GM10266 (cell line): ENCODE data around the gene IGF1R.

Experiments
- DNase-seq: peaks from one replicate; pipeline ENCODE4 v3.0.0; 2012; ENCODE audit errors: extremely low spot score
- CTCF ChIP-seq: IDR thresholded peaks from 2 replicates; pipeline ENCODE4 v1.5.1; 2012; ENCODE audit warnings: mild to moderate bottlenecking, low read depth; ENCODE audit not compliant: control insufficient read depth, insufficient read depth; ENCODE audit errors: missing control alignments

IGF1R gene

GRCh38 chr15:98896002-98896721, 247.8 kb downstream of the IGF1R start:
- no peak for DNase-seq
- no peak for TF ChIP-seq CTCF

GRCh38 chr15:98896802-98897732, 248.7 kb downstream of the IGF1R start:
- TF ChIP-seq CTCF = no peak
- no peak for DNase-seq

DNA sequence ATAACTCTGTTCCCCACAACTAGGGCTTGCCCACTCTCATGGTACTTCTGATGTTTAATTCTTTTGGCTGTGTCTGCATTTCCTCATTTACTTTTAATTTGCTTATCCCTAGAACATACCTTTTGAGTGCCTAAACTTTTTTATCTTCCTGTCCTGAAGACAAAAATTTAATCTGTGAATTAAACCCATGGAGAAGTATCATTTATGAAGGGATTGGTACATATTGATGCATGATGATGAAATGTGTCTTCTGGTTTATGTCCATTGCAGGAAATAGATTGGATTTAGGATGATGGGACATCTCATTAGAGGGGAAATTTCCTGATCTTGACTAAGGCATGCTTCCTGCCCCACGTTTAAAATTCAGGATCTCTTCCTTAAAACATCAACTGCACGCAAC, 249.8 kb downstream of the IGF1R start:
- TF ChIP-seq CTCF = no peak
- no peak for DNase-seq

- TF ChIP-seq CTCF = no peak
- DNase-seq = no peak
These were observed 251.1 kb downstream of the IGF1R start for GRCh38 chr15:98899272-98900021.

DNA sequence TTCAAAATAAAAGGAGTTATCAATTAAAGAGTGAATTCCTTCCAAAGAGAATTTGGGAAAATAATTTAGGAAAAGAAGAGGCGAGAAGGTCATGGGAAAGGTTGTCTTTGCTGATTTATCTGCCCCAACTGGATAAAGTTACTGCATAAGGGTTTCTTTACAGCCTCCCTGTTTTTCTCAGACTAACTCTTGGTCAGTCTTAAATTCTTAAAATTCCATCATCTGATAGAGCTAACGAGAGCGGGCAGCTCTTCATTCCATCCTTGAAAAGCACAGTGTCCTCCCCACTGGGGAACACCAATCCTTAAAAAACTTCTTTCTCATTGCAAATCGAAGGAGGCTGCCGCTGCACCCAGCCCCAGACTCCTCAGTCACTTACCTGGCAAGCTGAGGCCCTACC, 252.0 kb downstream of the IGF1R start:
- DNase-seq = no peak
- no peak for TF ChIP-seq CTCF

DNA sequence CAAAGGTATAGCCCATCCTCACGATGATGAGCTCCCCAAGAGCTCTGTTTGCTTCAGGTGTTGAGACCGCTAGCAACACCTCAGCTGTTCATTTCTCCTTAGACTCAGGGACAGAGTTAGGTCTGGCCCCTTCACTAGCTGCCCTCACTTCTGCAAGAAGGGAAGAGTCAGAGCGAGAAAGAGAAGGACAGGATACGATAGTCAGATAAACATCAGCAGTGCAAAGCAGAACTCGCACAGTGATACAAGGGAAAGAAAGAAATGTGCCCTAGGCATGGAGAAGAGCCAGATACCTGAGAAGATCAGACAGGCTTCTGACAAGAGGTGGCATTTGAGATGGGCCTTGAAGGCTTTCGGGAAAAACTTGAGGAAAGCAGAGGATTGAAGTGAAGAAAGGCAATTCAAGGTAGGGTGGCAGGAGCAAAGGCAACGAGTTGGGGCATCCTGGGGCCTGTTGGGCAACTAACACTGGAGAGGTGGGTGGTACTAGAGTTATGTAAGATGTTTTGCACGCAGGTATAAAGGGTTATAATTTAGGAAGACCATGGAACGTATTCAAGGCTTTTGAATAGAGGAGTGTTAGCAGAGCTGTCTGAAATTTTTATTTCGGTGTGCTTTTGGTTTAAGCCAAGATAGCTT, 253.2 kb downstream of the IGF1R start:
- TF ChIP-seq CTCF = no peak
- no peak for DNase-seq
